HG02840 (cell line): ENCODE measurements around the gene CD82.
"Not testable (repeated sequence)": the region's sequence is repeated elsewhere in the genome, so short reads cannot be mapped to it uniquely, and the experiment has no call there.

Experiments
- ATAC-seq: cut with Tn5 transposase; IDR thresholded peaks from one replicate; pipeline ENCODE4 v1.9.1; 2021; ENCODE audit warnings: mild to moderate bottlenecking, moderate library complexity, moderate number of reproducible peaks; ENCODE audit not compliant: unreplicated experiment, low FRiP score

CD82 gene

DNA sequence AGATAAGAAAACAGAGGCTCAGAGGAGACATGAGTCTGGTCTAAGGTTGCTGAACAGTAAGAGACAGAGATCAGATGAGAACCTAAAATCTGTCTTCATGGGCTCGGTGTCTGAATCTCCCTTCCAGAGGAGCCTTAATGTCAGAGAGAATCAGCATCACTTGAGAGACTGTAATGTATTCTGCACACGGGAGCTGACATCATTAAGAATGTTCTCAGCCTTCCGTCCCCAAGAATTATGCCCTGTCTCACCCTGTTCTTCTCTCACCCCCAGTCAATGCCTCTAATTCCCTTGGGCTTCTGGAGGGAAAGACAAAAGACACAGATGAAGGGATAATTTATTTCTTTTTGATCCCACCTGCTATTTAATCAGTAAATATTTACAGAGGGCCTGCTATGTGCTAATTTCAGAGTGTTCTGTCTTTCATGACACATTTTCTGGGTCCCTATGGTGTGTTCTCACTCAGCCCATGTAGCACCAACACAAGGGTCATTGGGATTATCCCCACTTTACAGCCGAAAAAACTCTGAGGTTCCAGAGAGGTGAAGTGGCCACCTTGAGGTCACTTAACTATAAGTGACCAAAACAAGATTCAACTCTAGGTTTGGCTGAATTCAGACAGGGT, 61.8 kb downstream of the CD82 start:
- ATAC-seq = no peak

DNA sequence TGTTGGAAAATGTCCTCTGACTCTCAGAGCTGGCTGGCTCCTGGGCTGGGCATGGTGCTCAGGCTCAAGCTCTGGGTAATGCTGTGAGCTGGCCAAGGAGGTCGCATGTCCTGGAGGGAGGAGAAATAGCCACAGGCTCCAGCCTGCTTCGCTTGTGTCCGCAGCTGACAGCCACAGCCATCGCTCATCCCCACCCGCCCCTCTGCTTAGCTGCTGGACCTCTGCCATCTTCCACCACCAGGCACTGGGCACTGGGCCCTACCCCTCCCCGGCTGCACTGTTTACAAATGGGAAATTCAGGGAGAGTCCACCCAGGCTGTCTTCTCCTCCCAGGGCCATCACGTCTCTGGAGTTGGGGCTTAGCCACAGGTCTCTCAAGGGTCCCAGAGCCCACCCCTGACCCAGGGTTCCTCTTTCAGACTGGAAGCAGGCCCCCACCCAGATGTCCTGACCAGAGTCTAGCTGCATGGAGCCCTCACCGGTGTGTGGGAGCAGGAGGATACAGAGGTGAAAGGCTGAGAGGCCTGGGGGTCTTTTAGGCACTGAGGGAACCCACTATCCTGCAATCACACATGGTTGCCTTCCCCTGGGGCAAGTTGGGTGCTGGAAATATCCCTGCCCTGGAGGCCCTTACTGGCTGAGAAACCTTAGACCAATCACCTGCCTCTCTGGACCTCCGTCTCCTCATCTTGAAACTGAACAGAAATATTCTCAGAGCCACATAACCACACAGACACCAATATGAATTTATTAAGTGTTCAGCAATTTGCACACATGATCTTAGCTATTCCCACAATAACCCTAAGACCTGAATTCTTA, 62.7 kb downstream of the CD82 start:
- ATAC-seq = no peak

DNA sequence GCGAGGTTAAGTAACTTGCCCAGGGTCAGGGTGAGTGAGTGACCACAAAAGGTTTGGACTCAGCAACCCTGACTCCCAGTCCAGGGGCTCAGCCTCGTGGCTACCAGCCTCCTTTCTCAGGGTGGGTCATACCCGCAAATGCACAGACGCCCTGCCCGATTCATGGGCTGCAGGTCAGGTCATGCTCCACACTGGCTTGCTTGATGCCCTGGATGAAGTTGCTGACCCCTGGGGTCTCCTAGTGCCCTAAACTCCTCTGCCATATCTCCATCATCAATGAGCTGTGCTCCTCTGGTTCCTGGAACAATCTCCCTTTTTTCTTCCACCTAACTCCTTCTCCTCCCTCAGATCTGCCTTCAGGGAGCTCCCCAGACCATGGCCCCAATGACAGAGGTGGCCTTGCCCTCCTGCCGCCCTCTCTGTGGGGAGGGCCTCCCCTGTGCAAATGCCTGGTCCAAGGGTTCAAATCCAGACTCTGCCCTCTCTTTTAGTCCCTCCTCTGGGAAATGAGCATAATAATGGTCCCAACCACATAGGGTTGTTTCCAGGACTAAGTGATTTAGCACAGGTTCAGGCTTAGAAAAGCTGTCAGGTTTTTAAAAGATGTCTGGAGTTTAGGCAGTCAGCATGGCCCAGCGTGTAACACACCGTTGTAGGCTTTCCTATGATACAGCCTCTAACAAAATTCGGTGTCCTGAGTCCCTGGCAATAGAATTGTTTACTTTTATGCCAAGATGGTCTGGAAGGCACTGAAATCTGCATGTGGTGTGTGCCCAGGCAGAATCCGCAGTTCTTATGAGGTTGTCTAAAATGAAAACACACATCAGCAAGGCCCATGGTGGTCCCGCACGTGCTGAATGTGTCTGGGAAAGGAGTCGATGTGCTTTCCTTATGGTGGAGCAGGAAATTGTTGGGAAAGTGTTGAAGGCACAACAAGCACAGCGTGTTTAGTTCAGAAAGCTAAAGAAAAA, 63.6 kb downstream of the CD82 start:
- no peak for ATAC-seq

DNA sequence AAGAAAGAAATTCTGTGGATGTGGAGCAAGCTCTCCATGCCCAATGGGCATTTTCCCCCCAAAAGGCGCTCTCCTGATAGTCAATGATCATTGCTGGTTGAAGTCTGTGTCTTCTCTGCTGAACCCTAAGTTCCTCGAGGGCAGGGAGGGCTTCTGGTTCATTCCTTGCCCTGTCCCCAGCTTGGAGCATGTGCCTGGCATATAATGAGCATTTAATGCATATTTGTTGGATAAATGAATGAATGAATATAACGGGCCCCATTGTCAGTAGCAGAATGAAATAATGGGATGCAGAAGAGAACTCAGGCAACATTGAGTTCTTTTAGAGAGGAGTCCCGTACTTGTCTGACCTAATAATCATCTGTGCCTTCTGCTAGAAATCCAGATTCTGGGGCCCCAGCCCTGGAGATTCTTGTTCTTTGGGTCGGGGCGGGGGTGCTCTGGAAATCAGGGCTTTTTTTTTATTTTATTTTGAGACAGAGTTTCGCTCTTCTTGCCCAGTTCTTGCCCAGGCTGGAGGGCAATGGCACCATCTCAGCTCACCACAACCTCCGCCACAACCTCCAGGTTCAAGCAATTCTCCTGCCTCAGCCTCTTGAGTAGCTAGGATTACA, 64.4 kb downstream of the CD82 start:
- no peak for ATAC-seq

DNA sequence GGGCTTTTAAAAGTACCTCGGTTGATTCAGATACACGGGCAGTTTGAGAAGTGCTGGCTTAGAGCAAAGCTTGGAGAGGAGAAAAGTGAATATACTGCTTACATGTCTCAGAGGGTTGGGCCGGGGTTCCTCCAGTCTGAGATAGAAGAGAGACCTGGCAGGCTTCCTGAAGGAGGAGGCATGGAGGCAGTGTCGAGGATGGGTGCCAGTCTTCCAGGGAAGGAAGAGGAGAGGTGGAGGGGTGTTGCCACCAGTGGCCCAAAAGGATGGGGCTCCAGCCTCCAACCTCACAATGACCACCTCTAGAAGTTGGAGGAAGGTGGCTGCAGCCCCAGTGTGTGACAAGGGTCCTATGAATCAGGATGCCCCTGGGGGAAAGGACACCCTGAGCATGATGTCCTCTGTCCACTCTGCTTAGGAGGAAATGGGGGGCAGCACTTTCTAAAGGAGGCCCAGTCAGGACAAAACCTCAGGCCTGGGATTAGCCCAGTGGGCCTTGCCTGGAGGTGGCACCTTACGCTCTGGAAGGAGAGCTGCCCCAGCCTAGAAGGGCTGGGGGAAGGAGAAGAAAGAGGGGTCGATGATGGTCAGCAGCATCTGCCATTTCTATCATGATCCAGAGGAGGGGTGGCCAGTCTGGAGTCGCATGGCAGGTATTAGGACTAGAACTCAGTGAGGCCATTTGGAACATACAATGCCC, 65.2 kb downstream of the CD82 start:
- ATAC-seq = no peak

DNA sequence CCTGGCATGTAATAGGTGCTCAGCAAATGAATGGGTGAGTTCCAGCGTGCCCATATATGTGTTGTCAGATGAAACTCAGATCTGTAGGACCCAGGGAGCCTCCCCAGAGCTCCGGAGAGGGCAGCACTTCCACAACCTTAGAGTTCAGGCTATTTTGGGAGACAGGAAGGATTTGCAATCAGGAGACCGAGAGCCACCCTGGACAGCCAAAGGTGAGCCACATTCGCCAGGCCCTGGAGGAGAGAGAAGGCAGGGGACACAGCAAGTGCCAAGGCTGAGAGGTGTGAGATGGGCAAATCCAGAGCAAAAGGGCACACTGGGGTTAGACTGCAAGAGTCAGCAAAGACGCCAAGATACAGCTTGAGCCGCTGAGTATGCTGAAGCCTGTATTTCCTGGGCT, 66.4 kb downstream of the CD82 start:
- no peak for ATAC-seq

DNA sequence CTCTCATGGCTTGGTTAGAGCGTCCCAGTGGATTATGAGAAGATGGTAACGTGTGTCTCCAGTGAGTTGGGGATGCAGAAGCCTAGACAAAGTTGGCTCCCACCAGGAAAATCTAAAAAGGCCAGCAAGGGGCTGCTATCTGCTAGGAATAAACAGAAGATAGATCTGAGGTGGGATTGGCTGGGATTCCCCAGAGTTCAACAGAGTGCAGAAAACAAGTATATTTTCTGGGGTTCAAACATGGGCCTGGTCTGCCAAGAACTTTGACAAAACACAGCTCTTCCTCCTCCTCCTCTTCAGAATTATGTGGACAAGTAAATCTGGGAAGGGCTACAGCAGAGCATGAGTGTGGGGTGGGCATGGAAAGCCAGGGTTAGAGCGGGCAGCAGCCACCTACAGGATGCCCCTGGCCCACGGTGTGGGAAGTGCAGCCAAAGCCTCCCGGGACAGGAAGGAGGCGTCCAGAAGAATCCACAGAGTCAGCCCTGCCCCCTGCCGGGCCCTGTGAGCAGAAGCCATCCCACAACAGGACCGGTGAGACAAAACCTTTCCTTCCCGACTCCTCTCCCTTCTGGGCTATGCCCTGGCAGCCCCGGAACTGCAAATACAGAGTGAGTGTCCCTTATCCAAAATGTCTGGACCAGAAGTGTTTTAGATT, 67.1 kb downstream of the CD82 start:
- ATAC-seq = no peak

DNA sequence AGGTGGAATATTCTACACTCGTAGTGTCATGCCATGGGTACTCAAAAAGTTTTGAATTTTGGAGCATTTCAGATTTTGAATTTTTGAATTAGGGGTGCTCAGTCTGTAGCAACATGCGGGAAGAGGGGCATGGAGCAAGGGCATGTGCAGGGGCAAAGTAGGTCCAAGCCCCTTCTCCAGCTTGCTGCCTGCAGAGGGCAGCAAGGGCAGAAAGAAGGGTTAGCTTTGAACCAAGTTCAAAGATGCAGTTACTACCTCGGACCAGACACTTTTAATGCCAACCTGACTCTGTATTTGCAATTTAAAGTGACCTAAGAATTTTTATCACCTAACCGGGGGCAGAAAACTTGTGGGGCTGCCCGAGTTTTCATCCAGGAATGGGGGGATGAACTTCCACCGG, 68.2 kb downstream of the CD82 start:
- no peak for ATAC-seq

DNA sequence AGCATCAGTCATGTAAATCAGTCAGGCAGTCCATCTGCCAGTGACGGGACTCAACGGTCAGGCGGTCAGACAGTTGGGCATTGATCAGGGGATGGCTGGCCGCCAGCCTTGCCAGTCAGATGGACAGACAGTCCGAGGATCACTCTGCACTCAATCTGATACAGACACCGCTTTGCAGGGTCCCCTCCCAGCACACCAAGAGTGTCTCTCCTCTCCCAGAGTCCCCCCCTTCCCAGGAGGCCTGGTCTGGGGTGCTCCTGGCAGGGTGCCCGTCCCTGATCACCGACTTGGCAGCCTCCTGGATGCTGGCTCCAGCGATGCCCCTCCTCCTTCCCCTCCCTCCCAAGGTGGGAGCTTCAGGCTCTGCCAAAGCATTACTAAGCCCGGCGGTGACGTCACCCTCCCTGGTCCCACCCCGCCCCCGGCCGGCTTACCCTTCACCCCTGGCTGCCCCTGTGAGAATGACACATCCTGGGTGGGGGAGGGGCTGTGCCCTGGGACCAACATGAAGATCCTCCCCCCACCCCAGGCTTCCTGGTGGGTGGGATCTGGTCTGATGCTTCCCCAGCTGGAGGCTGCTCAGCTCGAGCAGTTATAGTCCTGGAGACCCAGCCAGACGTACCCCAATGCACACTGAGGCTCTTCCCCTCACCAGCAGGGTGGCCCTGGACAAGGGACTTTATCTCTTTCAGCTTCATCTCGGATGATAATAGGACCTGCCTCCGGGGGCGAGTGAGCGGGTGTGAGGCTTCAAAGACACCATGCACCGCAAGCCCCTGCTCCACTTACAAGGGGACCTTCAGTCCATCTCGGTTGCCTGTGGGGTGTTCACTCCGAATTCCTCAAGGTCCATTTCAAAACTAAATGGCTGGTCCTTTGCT, 69.2 kb downstream of the CD82 start:
- ATAC-seq = no peak

DNA sequence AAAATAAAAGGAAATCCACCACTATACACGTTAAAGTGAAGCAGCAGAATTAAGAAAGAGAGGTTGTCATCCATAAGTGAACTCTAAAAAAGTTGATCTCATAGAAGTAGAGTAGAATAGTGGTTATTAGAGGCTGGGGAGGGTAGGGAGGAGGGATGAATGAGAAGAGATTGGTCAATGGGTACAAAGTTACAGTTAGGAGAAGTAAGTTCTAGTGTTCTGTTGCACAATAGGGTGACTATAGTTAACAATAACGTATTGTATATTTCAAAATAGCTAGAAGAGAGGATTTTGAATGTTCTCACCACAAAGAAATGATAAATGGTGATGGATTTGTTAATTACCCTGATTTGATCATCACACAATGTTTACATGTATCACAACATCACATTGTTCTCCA, 72.0 kb downstream of the CD82 start:
- no peak for ATAC-seq

DNA sequence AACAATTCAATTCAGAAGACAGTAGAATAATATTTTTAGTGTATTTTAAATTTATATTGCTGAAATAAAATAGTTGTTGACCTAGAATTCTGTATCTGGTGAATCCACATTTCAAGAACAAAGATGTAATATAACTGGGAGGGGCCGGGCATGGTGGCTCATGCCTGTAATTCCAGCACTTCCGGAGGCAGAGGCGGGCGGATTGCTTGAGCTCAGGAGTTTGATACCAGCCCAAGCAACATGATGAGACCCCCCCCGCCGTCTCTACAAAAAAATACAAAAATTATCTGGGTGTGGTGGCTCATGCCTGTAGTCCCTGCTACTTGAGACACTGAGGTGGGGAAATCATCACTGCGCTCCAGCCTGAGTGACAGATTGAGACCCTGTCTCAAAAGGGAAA, 72.6 kb downstream of the CD82 start:
- ATAC-seq = no peak

DNA sequence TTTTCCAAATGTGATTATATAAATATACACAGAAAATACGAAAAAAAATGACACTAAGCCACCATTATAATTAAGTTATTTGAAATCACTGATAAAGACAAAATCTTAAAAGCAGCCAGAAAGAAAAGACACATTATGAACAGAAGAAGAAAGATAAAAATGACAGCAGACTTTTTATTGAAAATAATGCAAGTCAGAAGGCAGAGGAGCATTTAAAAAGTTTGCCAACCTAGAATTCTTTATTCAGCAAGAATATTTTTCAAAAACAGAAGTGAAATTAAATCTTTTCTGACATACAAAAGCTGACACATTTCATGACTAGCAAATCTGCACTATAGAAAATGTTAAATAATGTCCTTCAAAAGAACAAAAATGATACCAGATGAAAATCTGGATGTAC, 77.8 kb downstream of the CD82 start:
- no peak for ATAC-seq

DNA sequence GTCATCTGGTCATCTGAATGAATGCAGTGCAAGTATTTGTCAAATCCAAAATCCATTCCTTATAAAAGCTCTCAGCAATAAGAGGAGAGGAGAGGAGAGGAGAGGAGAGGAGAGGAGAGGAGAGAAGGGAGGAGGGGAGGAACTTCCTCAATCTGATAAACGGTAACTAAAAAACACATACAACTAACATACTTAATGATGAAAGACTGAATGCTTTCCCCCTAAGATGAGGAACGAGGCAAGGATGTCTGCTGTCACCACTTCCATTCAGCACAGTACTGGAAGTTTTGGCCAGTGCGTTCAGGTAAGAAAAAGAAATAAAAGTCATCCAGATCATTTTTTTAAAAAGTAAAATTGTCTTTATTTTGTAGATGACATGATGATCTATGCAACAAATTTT, 80.4 kb downstream of the CD82 start:
- ATAC-seq = no peak

DNA sequence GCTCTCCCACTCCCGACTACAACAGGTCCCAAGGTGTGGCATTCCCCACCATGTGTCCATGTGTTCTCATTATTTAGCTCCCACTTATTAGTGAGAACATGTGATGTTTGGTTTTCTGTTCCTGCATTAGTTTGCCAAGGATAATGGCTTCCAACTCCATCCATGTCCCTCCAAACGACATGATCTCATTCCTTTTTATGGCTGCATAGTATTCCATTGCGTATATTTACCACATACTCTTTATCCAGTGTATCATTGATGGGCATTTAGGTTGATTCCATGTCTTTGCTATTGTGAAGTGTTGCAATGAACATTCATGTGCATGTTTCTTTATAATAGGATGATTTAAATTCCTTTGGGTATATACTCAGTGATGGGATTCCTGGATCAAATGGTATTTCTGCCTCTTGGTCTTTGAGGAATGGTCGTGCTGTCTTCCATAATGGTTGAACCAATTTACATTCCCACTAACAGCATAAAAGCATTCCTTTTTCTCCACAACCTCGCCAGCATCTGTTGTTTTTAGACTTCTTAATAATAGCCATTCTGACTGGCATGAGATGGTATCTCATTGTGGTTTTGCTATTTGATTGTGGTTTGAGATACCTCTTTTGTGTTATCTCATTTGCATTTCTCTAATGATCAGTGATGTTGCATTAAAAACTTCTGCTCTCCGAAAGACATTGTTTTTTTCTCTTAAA, 81.9 kb downstream of the CD82 start:
- not testable (repeated sequence) for ATAC-seq

DNA sequence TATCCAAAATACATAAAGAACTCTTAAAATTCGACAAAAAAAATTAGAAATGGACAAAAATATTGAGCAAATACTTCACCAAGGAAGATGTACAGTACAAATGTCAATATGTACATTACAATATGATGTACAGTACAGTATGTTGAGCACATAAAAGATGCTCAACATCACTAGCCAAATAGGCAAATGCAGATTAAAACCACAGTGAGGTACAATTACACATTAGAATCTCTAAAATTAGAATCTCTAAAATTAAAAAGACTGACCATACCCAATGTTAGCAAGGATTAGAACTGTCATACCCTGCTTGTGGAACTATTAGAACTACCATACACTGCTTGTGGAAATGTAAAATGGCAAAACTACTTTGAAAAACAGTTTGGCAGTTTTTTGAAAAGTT, 82.6 kb downstream of the CD82 start:
- no peak for ATAC-seq

DNA sequence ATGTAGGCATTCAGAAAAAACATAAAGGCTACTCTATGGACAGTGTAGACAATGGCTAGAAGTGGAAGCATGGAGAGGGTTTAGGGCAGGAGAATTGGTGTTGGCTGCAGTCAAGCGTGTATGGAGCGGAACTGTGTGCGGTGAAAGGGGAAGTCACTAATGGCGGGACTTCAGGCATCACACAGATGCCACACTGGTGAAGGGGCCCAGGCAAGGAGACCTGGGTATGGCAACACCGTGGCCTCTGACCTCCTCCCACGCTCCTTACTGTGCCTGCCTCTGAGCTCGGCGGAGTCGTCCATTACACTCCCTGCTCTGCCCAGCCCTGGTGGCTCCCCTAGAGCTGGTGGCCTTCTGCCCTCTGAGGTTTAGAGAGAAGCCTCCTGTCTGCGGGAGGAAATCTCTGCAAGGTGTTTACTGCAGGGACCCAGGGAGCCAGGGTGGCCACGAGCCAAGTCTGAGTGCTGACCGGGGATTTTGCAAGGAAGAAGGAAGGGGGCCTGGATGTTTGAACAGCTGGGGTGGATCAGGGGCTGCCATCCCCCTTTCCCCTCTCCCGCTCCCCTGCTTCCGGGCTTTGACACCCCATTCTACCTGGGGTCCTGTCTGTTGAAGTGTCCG, 86.2 kb downstream of the CD82 start:
- ATAC-seq = no peak

DNA sequence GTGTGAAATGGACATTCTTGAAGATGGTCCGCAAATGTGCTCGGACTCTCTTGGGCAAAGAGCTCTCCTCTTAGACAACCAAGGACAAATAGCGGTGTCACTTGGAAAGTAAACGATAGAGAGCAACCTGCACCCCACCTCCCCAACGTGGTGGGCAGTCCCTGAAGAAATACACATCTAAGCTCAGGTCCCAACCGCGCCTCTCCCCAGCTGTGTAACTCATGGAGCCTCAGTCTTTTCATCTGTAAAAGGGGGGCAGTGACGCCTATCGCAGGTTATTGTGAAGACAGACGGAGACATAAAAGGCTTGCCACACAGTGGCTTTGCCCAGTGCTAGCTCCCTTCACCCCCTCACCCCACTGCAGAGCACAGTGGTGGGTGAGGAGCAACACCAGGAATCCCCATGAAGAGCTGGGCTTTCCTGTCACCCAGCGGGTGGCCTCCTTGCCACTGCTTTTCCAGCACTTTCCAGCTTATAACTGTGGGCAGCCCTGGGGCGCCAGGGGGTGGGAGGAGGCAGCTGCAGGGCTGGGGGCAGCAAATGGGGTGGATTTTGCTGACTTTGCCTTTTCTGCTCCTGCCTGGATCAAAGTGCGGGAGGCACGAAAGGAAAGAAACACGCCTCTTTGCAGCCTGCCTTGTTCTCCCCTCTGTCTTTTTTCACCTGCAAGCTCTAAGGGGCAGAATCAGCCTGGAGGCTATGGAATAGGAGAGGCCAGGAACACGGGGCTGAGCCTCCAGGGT, 87.6 kb downstream of the CD82 start:
- no peak for ATAC-seq
